Breast epithelium (tissue), 3 donors: Measurements from ENCODE around the gene SOCS1.

Experiments
- POLR2A ChIP-seq: fragments of 450-650 bp; IDR thresholded peaks from one replicate; pipeline ENCODE4 v1.6.1; 2016; ENCODE audit warnings: antibody characterized with exemption, mild to moderate bottlenecking, moderate library complexity
- TF ChIP-seq, protein P1 (sequence below), 3 donors: fragments of 450-650 bp; IDR thresholded peaks; one replicate each; pipeline ENCODE4 v1.5.1; 2016 to 2017; ENCODE audit warnings: antibody characterized with exemption in 3 of 3, mild to moderate bottlenecking in 3 of 3, moderate library complexity in 3 of 3

DNA sequence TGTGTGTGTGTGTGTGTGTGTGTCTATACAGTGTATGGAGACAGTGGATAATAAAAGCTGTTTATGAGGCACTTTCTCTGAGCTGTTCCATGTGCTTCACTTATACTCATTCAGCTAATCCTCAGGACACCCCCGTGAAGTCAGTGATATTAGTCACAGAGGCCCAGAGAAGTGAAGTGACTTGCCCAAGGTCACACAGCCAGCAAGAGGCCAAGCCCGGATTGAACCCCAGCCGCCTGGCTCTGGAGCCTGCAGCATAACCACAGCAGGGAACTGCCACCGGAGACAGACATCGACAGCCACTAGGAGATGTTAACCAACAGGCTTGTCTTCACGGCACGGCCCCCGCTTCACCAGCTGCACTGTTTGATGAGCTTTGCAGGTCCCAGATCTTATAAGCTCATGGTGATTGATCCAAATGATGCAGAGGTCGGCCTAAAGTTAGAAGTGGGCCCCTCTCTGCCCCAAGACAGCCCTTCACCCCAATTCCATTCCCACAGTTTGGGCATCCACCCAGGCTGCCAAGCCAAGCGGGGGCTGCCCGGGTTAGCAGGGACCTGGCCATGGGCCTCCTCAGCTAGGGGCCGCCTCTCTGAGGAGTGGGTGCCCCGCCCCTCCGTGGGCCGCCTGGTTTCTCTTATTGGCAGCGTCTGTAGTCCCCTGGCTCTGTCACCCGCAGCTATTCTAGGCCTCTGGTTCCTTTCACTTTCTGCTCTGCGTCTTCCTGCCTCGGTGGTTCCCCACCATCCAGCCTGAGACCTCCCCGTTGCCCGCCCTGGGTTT is 30.9 kb downstream of the SOCS1 start:
- TF ChIP-seq, protein P1, sequence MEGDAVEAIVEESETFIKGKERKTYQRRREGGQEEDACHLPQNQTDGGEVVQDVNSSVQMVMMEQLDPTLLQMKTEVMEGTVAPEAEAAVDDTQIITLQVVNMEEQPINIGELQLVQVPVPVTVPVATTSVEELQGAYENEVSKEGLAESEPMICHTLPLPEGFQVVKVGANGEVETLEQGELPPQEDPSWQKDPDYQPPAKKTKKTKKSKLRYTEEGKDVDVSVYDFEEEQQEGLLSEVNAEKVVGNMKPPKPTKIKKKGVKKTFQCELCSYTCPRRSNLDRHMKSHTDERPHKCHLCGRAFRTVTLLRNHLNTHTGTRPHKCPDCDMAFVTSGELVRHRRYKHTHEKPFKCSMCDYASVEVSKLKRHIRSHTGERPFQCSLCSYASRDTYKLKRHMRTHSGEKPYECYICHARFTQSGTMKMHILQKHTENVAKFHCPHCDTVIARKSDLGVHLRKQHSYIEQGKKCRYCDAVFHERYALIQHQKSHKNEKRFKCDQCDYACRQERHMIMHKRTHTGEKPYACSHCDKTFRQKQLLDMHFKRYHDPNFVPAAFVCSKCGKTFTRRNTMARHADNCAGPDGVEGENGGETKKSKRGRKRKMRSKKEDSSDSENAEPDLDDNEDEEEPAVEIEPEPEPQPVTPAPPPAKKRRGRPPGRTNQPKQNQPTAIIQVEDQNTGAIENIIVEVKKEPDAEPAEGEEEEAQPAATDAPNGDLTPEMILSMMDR (IDR thresholded peaks at IDR 0.05), result no peak
- no peak for TF ChIP-seq POLR2A
